K562 (cell line): ENCODE results near the gene GJB2. TPM values are rescaled to one million over a fixed set of nuclear protein-coding genes. Genes with fewer than 3 reads are reported as not detected.

Experiments used
- CTBP1 ChIP-seq: fragments of 450-650 bp; IDR thresholded peaks from 2 replicates; pipeline ENCODE4 v1.6.1; 2016; ENCODE audit warnings: borderline replicate concordance
- NR2C1 ChIP-seq, 2 experiments: fragments of 450-650 bp; IDR thresholded peaks; 2 replicates each; pipeline ENCODE4 v1.6.1; 2017; ENCODE audit warnings: mild to moderate bottlenecking in 2 of 2, antibody characterized with exemption in 1 of 2, inconsistent platforms in 1 of 2, missing compliant biosample characterization in 1 of 2, missing genetic modification characterization in 1 of 2
- RBM39 ChIP-seq: fragments of 200-400 bp; formaldehyde crosslinking; optimal IDR thresholded peaks from 2 replicates; pipeline ENCODE3; 2018; ENCODE audit warnings: low read depth, low read length
- SRSF3 ChIP-seq: fragments of 200-400 bp; formaldehyde crosslinking; IDR thresholded peaks from 2 replicates; pipeline ENCODE4 v1.6.1; 2016; ENCODE audit warnings: mild to moderate bottlenecking, low read length, moderate library complexity; ENCODE audit not compliant: insufficient read depth
- ZNF146 ChIP-seq: IDR thresholded peaks from one replicate; pipeline ENCODE4 v1.6.1; 2018; ENCODE audit warnings: missing compliant biosample characterization; ENCODE audit not compliant: unreplicated experiment
- ZNF77 ChIP-seq: fragments of 250-450 bp; sonication (Bioruptor Pico); IDR thresholded peaks from 2 replicates; pipeline ENCODE4 v1.5.0; 2020
- polyA plus RNA-seq, 8 experiments: library from polyadenylated mRNA; depleted of rRNA in 4 of 8; stranded (reverse) in 5 of 8; unstranded in 3 of 8; fragments of >200 nt; fragmentation: Nextera tagmentation in 2 of 8; fragmentation: Illumina TruSeq in 1 of 8; extraction: Ambion mirVana in 2 of 8; extraction: Trizol in 1 of 8; gene quantifications; 2 replicates each; pipeline versions ENCODE4 v1.2.1 to v1.2.3, GENCODE V29; 2011 to 2014; ENCODE audit warnings: inconsistent platforms in 1 of 8, missing spikeins in 1 of 8
- total RNA-seq, 7 experiments: library from RNA; depleted of rRNA in 6 of 7; stranded (reverse); fragments of >200 nt in 6 of 7; fragmentation: Illumina TruSeq in 2 of 7; extraction: Trizol in 2 of 7; gene quantifications; 2 replicates each; pipeline versions ENCODE4 v1.2.1 to v1.2.3, GENCODE V29; 2011 to 2021; ENCODE audit warnings: low replicate concordance in 1 of 7
- TF ChIP-seq, protein P1 (sequence below): fragments of 250-450 bp; sonication (Bioruptor Pico); IDR thresholded peaks from 2 replicates; pipeline ENCODE4 v1.4.0; 2020
- TF ChIP-seq, protein P2 (sequence below): sonication (generic); formaldehyde crosslinking; IDR thresholded peaks from 2 replicates; pipeline ENCODE4 v1.8.0; 2023; ENCODE audit warnings: missing genetic modification reagents, mild to moderate bottlenecking, borderline replicate concordance
- TF ChIP-seq, protein P3 (sequence below): fragments of 250-450 bp; sonication (Bioruptor Pico); IDR thresholded peaks from 2 replicates; pipeline ENCODE4 v1.8.0; 2021; ENCODE audit warnings: moderate library complexity, mild to moderate bottlenecking, inconsistent platforms

GJB2 gene
- total and polyA plus RNA-seq, 9 of the 15 experiments (the other 6 are each of a cell fraction or from before 2014, with no cell fraction given) = not detected

- TF ChIP-seq, protein P1, sequence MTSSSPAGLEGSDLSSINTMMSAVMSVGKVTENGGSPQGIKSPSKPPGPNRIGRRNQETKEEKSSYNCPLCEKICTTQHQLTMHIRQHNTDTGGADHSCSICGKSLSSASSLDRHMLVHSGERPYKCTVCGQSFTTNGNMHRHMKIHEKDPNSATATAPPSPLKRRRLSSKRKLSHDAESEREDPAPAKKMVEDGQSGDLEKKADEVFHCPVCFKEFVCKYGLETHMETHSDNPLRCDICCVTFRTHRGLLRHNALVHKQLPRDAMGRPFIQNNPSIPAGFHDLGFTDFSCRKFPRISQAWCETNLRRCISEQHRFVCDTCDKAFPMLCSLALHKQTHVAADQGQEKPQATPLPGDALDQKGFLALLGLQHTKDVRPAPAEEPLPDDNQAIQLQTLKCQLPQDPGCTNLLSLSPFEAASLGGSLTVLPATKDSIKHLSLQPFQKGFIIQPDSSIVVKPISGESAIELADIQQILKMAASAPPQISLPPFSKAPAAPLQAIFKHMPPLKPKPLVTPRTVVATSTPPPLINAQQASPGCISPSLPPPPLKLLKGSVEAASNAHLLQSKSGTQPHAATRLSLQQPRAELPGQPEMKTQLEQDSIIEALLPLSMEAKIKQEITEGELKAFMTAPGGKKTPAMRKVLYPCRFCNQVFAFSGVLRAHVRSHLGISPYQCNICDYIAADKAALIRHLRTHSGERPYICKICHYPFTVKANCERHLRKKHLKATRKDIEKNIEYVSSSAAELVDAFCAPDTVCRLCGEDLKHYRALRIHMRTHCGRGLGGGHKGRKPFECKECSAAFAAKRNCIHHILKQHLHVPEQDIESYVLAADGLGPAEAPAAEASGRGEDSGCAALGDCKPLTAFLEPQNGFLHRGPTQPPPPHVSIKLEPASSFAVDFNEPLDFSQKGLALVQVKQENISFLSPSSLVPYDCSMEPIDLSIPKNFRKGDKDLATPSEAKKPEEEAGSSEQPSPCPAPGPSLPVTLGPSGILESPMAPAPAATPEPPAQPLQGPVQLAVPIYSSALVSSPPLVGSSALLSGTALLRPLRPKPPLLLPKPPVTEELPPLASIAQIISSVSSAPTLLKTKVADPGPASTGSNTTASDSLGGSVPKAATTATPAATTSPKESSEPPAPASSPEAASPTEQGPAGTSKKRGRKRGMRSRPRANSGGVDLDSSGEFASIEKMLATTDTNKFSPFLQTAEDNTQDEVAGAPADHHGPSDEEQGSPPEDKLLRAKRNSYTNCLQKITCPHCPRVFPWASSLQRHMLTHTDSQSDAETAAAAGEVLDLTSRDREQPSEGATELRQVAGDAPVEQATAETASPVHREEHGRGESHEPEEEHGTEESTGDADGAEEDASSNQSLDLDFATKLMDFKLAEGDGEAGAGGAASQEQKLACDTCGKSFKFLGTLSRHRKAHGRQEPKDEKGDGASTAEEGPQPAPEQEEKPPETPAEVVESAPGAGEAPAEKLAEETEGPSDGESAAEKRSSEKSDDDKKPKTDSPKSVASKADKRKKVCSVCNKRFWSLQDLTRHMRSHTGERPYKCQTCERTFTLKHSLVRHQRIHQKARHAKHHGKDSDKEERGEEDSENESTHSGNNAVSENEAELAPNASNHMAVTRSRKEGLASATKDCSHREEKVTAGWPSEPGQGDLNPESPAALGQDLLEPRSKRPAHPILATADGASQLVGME (CRISPR knock-in tag) = no peak
- no peak for TF ChIP-seq ZNF146 (CRISPR knock-in tag)
- TF ChIP-seq ZNF77 (CRISPR knock-in tag) = no peak
- TF ChIP-seq CTBP1 = peak; percentile 20; the same call in 1 of the 2 replicates
- no peak for TF ChIP-seq RBM39
- no peak for TF ChIP-seq NR2C1 (IDR thresholded peaks at IDR 0.05)
- TF ChIP-seq NR2C1 (tag; IDR thresholded peaks at IDR 0.05) = no peak
- TF ChIP-seq, protein P2, sequence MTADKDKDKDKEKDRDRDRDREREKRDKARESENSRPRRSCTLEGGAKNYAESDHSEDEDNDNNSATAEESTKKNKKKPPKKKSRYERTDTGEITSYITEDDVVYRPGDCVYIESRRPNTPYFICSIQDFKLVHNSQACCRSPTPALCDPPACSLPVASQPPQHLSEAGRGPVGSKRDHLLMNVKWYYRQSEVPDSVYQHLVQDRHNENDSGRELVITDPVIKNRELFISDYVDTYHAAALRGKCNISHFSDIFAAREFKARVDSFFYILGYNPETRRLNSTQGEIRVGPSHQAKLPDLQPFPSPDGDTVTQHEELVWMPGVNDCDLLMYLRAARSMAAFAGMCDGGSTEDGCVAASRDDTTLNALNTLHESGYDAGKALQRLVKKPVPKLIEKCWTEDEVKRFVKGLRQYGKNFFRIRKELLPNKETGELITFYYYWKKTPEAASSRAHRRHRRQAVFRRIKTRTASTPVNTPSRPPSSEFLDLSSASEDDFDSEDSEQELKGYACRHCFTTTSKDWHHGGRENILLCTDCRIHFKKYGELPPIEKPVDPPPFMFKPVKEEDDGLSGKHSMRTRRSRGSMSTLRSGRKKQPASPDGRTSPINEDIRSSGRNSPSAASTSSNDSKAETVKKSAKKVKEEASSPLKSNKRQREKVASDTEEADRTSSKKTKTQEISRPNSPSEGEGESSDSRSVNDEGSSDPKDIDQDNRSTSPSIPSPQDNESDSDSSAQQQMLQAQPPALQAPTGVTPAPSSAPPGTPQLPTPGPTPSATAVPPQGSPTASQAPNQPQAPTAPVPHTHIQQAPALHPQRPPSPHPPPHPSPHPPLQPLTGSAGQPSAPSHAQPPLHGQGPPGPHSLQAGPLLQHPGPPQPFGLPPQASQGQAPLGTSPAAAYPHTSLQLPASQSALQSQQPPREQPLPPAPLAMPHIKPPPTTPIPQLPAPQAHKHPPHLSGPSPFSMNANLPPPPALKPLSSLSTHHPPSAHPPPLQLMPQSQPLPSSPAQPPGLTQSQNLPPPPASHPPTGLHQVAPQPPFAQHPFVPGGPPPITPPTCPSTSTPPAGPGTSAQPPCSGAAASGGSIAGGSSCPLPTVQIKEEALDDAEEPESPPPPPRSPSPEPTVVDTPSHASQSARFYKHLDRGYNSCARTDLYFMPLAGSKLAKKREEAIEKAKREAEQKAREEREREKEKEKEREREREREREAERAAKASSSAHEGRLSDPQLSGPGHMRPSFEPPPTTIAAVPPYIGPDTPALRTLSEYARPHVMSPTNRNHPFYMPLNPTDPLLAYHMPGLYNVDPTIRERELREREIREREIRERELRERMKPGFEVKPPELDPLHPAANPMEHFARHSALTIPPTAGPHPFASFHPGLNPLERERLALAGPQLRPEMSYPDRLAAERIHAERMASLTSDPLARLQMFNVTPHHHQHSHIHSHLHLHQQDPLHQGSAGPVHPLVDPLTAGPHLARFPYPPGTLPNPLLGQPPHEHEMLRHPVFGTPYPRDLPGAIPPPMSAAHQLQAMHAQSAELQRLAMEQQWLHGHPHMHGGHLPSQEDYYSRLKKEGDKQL (CRISPR knock-in tag) = no peak
- TF ChIP-seq, protein P3, sequence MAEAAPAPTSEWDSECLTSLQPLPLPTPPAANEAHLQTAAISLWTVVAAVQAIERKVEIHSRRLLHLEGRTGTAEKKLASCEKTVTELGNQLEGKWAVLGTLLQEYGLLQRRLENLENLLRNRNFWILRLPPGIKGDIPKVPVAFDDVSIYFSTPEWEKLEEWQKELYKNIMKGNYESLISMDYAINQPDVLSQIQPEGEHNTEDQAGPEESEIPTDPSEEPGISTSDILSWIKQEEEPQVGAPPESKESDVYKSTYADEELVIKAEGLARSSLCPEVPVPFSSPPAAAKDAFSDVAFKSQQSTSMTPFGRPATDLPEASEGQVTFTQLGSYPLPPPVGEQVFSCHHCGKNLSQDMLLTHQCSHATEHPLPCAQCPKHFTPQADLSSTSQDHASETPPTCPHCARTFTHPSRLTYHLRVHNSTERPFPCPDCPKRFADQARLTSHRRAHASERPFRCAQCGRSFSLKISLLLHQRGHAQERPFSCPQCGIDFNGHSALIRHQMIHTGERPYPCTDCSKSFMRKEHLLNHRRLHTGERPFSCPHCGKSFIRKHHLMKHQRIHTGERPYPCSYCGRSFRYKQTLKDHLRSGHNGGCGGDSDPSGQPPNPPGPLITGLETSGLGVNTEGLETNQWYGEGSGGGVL (CRISPR knock-in tag) = no peak
- TF ChIP-seq SRSF3 = no peak
These were observed 3.8 kb downstream of the GJB2 start (continued) for GRCh38 chr13:20188667-20189553.
